Left colon (tissue), 2 donors: ENCODE measurements around the gene IL1RAPL2. TPM values are rescaled to one million over a fixed set of nuclear protein-coding genes. Genes with fewer than 3 reads are reported as not detected.
"Not testable (repeated sequence)": the region's sequence is repeated elsewhere in the genome, so short reads cannot be mapped to it uniquely, and the experiment has no call there.

ENCODE experiments used
- ATAC-seq: fragments of 200-7000 bp; cut with Tn5 transposase; one replicate; pipeline ENCODE4 v1.9.1; 2020; ENCODE audit warnings: mild to moderate bottlenecking, moderate library complexity
- DNase-seq, 2 donors: peaks; one replicate each; pipeline ENCODE4 v3.0.0-alpha.2; 2020
- intact Hi-C, 2 donors: fragments of 100-400 bp; cut with DNase I in 1 of 2; cut with micrococcal nuclease in 1 of 2; formaldehyde crosslinking; loops; one replicate each; pipeline versions ENCODE4 v1.11.2 to v1.14.0; 2022; cut with DNase I, micrococcal nuclease
- total RNA-seq, 2 donors: library from RNA; stranded (reverse); fragmentation: NEBNext Ultra II Directional; extraction: Animal tissue kit (Norgen Biotek cat#: 25700); gene quantifications; one replicate each; pipeline ENCODE4 v1.2.1, GENCODE V29; 2021
- donor health status: DM: no; HTN: no; CAD: no.
- donor health status: DM: yes; HTN: yes; CAD: no.

Gene IL1RAPL2
- total RNA-seq, 2 donors from 2014 or later = not detected

DNA sequence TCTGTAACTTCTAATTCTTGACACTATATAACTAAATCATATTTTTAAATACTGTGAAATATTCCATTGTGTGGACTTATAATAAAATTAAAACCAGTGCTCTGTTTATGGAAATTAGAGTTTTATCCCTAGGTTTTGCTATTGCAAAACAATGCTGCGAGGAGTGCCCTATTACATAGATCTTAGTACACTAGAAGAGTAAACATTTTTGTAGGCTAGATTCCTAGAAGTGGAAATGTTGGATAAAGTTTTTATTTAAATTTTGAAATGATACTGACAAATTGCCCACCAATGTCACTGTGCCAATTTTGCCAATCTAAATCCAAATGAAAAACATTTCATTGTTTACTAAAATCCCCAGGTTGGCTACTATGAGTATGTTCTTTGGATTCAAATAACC lies 99.7 kb downstream of the IL1RAPL2 start:
- intact Hi-C loops = no loop called here
- DNase-seq (no peak), ATAC-seq (no peak)

DNA sequence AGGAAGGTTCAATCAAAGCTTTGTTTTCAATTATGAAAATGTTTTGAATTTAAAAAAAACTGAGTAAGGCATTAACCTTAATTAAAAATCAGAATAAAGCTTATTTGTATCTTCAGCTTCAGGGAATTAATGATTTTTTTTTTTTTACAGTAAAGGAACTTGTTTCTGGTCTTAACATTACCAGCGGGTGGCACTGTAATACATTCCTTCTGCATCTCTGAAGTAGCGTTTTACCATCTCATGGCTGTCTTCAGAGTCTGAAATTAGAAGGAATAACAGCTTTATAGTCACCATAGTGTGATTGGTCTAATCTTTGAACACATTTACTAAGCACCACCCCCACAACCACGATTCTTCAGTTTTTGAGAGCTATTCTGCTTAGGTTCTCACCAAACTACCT lies 102.6 kb downstream of the IL1RAPL2 start:
- ATAC-seq (no peak), DNase-seq (no peak)
- intact Hi-C loops = no loop called here

DNA sequence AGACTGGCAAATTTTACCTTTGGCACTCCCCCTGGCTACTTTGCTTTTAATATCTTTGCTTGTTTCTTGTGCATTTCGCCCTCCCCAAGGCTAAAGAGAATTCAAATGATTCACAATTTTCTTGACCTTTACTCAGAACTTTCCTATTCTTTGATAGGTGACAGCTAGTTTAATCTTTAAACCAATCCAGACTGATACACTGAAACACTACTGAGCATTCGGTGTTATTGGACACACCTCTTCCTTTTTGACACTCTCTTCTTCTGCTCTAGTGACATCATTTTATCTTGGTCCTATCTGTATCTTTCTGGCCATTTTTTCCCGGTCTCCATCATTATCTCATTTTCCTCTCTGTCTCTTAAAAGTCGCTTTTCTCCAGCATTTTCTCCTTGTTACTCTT lies 103.1 kb downstream of the IL1RAPL2 start:
- intact Hi-C loops = no loop called here
- ATAC-seq (no peak), DNase-seq (no peak)

DNA sequence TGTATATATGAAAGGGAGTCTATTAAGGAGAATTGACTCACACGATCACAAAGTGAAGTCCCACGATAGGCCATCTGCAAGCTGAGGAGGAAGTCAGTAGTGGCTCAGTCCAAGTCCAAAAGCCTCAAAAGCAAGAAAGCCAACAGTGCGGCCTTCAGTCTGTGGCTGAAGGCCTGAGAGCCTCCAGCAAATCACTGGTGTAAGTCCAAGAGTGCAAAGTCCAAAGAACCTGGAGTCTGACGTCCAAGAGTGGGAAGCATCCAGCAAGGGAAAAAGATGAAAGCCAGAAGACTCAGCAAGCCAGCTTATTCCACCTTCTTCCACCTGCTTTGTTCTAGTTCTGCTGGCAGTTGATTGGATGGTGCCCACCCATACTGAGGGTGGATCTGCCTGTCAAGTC lies 104.1 kb downstream of the IL1RAPL2 start:
- ATAC-seq = no peak
- intact Hi-C loops = no loop called here
- no peak for DNase-seq

DNA sequence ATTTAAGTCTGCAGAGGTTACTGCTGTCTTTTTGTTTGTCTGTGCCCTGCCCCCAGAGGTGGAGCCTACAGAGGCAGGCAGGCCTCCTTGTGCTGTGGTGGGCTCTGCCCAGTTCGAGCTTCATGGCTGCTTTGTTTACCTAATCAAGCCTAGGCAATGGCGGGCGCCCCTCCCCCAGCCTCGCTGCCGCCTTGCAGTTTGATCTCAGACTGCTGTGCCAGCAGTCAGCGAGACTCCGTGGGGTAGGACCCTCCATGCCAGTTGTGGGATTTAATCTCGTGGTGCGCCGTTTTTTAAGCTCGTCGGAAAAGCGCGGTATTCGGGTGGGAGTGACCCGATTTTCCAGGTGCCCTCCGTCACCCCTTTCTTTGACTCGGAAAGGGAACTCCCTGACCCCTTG lies 111.5 kb downstream of the IL1RAPL2 start:
- ATAC-seq, intact Hi-C loops, DNase-seq: not testable (repeated sequence)

DNA sequence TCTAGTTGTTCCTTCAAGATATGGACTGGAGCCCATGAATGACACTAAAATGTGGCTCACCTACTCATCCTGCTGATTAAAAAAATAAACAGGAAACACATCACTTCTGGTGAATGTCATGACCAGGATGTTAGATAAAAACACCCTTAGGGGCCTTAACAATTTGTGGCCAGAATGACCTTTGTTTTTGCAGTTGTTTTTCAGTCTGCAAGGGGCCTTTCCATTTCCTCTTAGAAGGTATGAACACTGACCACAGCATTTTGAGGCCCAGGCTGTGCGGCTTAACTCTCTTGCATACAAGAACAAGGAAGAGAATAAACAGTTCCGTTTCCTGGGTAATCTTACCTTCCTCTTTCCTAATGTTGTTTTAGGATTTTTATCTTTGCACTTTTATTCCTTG lies 113.2 kb downstream of the IL1RAPL2 start:
- DNase-seq (no peak), ATAC-seq (no peak)
- intact Hi-C loops = no loop called here

DNA sequence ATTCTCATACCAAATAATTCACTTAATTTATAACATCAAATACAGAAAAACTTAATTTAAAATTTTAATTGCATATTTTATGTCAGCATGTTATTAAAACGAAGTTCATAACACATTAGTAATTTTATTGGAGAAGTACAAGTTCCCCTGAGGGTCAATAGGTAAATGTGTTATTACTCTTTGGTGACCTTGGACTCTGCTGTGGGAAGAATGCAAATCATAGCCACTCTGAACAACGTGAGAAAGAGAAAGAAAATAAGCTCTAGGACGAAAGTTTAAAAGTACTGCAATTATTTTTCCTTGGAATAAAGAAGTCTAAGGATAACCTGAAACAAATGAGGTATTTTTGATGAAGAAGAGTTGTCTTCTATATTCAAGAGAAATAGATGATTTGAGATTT lies 115.2 kb downstream of the IL1RAPL2 start:
- intact Hi-C loops = no loop called here
- DNase-seq (no peak), ATAC-seq (no peak)

DNA sequence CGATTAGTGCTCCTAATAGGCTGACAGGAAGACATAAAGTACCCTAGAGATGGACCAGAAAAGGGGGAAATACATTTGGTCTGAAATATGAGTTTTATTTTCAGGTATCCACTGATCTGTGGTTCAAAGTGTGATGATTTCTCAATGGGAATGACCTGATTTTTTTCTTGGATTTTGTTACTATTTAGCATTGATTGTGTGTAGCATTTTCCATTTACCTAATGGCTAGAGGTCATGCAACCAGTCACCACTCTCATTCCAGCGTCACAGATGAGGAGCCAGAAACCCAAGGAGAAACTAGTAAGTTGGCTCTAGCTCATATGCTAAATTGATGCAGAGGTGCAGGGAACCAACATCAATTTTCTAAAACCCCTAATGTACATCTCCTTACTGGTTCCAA lies 118.1 kb downstream of the IL1RAPL2 start:
- ATAC-seq (no peak), DNase-seq (no peak)
- intact Hi-C loops = no loop called here

DNA sequence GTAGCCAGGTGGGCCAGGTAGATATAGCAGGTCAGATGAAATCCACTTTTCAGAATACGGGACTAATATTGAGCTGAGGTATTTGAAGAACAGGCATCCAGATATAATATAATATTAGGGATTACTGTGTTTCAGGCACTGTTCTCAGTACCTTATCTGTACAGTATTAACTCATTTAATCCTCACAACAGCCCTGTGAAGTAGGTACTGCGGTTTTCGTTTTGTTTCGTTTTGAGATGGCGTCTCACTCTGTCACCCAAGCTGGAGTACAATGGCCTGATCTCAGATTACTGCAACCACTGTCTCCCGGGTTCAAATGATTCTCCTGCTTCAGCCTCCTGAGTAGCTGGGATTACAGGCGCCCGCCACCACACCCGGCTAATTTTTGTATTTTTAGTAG lies 129.6 kb downstream of the IL1RAPL2 start:
- DNase-seq (no peak), ATAC-seq (no peak)
- intact Hi-C loops = no loop called here

DNA sequence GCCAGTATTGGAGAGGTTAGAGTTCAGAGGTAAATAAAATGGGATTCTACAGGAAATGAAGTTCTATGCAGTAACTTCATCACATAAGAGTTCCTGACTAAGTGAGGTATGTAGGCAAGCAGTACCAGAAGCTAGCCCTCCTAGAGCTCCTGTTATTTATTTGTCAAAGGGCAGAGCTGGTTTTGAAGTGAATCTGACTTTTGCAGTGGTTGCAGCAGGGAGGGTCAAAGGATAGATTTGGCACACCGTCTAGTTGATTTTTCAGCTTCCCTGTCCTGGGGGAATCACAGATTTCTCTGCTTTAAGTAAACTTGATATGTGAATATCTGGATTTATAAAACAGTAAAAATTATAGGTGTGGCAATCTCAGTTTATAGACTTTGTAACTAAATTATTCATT lies 130.7 kb downstream of the IL1RAPL2 start:
- intact Hi-C loops = no loop called here
- DNase-seq (no peak), ATAC-seq (no peak)

DNA sequence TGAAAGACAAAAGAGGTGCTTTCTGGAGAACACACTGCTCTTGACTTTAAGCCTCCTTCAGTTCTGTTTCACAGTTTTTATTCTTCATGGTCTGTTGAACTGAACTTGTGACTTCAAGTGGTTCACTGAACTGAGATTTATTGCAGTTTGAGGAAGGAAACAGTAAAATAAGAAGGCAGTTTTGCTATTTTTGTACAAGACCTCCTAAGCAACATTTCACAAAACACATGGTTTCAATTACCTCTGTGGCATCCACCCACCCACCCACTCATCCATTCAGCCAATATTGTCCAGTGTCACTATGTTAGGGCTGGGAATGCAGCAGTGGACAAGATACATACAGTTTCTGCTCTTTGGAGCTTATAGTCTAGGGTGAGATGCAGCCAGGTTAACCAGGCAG lies 131.3 kb downstream of the IL1RAPL2 start:
- no peak for ATAC-seq
- intact Hi-C loops = no loop called here
- DNase-seq = no peak

DNA sequence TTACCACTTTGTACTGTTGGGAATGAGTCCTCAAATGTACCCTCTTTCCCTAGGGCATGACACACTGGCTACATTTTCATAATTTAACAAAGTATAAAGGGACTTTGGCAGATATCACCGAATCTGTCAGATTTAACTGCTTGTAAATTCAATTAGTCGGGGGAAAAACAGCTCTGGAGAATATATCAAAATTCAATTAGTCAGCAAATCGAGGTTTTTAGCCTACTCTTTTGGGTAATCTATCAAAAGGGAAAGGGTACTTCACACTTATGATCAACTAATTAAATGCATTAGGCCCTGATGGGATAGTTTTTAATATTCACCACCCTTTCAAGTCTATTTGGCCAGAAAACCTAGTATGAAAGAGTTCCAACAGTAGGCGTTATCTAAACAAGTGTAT lies 141.0 kb downstream of the IL1RAPL2 start:
- ATAC-seq (no peak), DNase-seq (no peak)
- intact Hi-C loops = no loop called here

DNA sequence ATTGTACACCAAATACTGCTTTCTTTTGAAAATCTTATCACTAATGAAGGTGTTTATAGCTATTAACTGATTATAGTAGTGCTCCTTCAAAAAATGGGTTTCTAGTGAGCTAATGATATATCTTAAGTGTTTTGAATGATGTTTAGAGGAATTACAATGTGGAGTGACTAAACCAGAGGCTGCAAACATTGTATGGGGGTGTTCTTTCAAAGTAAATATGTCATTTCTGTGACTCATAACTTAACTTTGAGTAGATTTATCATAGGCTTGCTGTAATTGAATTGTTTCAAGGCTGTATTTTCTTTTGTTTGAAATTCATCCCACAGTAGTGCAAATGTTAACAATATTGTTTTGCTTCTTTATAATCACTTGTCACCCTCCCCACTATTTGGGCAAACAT lies 141.6 kb downstream of the IL1RAPL2 start:
- no peak for DNase-seq
- intact Hi-C loops = no loop called here
- no peak for ATAC-seq

DNA sequence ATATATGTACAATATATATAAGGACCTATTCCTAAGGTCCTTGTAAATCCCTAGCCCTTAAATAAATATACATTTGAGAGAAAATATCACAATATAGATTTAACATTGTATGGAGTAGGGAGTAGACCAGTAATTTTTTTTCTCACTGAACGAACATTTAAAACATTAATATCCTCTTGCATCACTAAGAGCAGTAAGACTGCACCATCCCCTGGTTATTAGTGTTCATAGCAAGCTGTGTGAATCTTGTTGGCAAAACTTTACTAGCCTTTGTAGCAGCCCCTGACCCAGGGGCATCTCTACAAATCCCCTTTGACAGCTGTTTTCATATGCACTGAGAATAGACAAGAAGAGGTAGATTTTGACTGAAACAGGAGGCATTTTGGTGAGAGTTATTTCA lies 146.5 kb downstream of the IL1RAPL2 start:
- intact Hi-C loops = no loop called here
- DNase-seq (no peak), ATAC-seq (no peak)

DNA sequence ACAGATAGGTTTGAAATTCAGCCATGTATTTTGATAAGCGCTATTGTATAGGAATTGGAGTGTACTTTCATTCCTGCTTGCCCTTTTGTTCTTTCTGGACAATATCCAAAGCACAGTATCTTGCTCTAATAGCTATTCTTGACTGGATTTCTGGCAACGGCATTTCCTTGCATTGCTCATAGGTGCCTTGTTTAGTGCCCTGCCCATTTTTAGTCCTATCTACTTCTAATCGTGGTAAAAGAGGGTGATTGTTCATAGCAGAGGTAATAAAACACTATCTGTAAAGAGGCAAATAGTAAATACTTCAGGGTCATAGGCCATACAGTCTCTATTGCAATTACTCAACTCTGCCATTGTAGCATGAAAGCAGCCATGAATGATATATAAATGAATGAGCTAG lies 155.9 kb downstream of the IL1RAPL2 start:
- ATAC-seq = no peak

DNA sequence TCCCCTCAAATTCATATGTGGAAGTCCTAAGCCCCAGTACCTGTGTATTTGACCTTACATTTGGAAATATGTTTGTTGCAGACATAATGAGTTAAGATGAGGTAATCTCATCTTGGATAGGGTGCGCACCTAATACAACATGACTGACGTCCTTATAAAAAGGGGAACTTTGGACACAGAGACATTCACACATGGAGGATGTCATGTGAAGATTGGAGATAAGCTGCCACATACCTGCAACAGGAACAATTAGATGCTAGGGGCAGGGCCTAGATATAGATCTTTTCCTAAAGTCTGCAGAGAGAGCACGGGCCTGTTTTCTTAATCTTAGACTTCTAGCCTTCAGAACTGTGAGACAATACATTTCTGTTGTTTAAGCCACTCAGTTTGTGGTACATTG lies 162.5 kb downstream of the IL1RAPL2 start:
- DNase-seq = no peak
- no peak for ATAC-seq
- intact Hi-C loops = no loop called here

More for the DNA sequence above, 155.9 kb downstream of the IL1RAPL2 start:
- intact Hi-C loops = no loop called here
- DNase-seq = no peak

DNA sequence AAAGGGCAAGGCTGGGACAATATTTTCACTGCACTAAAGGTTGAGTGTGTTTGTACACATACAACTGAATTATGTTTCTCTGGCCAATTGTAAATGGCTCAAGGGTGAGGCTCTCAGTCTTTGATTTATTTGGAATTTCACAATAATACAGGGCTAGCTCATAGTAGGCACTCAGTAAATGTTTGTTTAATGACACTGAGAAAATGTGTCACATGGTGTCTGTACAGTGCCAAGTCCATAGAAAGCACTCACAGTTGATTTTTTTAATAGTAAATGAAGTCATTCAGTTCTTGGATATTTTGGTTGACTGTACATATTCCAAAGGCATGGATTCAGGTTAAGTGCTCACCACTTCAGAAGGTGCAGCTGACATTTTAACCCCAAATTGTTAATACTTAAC lies 176.4 kb downstream of the IL1RAPL2 start:
- DNase-seq = no peak

DNA sequence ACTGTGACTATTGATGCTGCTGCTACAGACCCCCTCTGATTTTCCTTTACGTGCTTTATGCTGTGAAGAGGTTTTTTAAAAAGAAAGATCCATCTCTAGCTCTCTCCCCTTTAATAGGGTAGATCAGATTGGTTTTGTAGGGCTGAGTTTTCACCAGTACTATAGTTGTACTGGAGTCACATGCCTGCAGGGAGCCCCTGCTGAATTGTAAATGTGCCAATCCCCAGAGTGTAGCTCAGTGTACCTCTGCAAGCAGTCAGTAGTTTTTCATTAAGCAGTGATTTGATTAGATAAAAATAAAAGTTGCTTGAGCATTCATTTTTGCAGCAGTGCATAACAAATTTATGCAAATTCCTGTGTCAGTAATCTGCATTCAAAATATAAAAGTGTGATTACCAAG lies 179.2 kb downstream of the IL1RAPL2 start:
- ATAC-seq (no peak), DNase-seq (no peak)
- intact Hi-C loops = no loop called here

More for the DNA sequence above, 176.4 kb downstream of the IL1RAPL2 start:
- no peak for ATAC-seq
- intact Hi-C loops = no loop called here

DNA sequence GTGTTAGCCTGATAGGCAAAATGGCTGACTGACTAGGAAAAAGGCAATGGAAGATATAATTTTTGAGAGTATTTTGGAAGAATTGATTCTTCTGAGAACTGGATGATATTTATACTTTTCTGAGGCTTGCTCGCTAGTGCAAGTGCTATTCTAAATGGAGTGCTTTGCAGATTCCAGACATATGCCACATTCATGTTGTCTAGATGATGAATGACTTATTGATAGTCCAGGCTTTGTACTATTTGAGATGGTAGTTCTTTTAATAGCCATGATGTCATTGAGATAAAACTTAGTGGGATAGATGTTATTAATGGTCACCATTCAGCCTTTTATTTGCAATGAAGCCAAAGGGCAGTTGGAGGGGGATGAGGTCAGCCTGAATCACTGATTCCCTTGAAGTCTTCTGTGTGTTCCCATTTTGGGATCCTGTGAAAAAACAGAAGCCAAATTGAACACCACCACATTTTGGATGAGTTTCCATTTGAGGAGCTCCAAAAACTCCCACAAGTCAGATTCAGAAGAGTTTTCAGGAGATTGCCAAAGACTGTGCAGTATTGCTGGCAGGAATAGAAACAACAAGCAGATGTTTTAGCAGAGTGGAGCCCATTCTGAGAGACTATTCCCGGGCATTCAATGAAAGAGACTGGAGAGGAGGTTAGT lies 184.1 kb downstream of the IL1RAPL2 start:
- ATAC-seq (no peak), DNase-seq (no peak)
- intact Hi-C loops = no loop called here

DNA sequence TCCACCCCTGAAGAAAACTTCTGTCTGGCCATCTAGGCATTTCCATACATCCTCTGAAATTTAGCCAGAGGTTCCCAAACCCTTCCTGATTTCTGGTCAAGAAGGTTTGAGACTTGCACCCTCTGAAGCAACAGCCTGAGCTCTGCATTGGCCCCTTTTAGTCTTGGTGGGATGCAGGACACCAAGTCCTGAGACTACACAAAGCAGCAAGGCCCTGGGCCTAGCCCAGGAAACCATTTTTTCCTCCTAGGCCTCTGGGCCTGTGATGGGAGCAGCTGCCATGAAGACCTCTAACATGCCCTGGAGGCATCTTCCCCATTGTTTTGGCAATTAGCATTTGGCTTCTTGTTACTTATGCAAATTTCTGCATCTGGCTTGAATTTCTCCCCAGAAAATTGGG lies 196.6 kb downstream of the IL1RAPL2 start:
- intact Hi-C loops = no loop called here
- no peak for DNase-seq
- ATAC-seq = no peak

DNA sequence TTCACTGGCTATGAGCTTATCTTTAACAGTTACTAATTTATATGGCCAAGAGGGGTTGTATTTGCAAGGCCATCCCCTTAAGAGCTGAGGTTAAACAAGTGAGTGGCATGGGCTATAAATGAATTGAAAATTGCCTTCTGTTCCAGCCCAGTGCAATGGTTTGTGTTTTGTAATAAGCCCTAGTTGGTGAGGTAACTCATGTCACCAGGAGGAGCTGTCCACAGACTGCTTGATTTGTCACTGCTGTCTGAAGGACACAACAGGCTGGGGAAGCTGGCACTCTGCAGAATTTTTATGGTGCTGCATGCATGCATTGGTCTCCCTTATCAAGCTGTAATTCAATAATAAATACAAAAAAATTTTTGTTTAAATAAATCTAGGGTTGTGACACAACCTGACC lies 223.8 kb downstream of the IL1RAPL2 start:
- intact Hi-C loops = no loop called here
- no peak for DNase-seq
- no peak for ATAC-seq

DNA sequence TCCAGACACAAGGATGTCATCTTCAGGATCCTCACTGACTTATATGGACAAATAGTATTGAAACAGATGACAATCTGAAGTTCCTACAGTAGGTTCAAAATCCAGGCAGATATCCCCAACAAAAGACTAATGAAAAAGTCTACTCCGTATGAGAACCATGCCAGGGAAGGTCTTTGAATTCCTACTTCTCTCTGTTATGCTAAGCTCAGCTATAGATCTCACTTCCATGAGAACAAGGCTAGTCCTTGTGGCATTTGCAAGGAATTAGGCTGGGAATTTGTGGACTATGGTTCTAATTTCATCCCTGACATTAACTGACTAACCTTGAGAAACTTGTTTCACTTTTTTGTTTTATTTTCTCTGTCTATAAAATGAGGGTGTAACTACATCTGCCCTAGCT lies 229.8 kb downstream of the IL1RAPL2 start:
- ATAC-seq (no peak), DNase-seq (no peak)
- intact Hi-C loops = no loop called here
